Stimulated activated effector memory CD8-positive, alpha-beta T cell treated with anti-CD3 and anti-CD28 coated beads, Interleukin-12 subunit alpha, Interleukin-12 subunit beta, amount 100 ng/mL, for 72 hours (primary cell): ENCODE results near the gene LGALS9B.
"Not testable (repeated sequence)": the region's sequence is repeated elsewhere in the genome, so short reads cannot be mapped to it uniquely, and the experiment has no call there.

Source experiments
- ATAC-seq: fragments of 150-1000 bp; cut with Tn5 transposase; 2 replicates; pipeline ENCODE4 v1.10.0; 2021
- DNase-seq, 2 donors: peaks; one replicate each; pipeline ENCODE4 v3.0.0; 2021 to 2022; ENCODE audit warnings: low spot score in 2 of 2
- H3K27ac Mint-ChIP-seq: one replicate; pipeline ENCODE4 v1.8.0; 2022; ENCODE audit warnings: mild to moderate bottlenecking, mixed read lengths
- H3K36me3 Mint-ChIP-seq: one replicate; pipeline ENCODE4 v1.8.0; 2022; ENCODE audit warnings: mild to moderate bottlenecking, mixed read lengths
- H3K4me1 Mint-ChIP-seq: one replicate; pipeline ENCODE4 v1.8.0; 2022; ENCODE audit warnings: mixed read lengths
- H3K4me3 Mint-ChIP-seq: one replicate; pipeline ENCODE4 v1.8.0; 2022; ENCODE audit warnings: mild to moderate bottlenecking, mixed read lengths
- H3K9me3 Mint-ChIP-seq: one replicate; pipeline ENCODE4 v1.8.0; 2022; ENCODE audit warnings: mixed read lengths

The LGALS9B gene

DNA sequence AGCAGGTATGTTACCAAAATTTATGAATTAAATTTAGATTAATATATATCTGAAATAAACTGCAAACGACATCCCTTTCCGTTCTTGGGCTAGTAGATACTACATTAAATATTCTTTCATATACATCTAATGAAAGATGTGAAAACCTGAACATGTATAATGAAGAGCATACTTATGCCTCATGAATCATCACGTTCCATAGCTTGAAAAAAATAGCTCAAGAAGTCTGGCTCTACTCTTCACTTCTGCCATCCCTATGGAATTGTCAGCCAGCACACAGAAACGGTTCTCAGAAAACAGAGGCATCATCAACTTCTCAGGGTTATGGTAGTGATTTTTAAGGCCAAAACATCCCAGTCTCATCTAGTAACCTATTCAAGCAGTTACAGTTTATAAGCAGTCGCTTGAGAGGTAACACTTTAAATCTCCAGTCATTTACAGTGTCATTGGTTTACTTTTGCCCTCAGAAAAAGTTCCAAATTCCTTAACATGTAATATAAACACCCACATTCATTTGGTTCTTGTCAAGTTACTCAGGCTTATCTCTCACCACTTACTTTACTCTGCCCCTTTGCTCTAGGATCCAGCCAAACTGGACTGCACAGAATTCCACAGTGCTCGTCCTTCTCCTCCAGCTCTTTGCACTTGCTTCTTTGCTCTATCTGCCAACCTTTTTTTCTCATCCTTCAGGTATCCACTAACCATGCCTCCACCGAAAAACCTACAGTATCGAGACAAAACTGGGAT, 66.6 kb downstream of the LGALS9B start:
- H3K4me3 Mint-ChIP-seq, H3K4me1 Mint-ChIP-seq, H3K9me3 Mint-ChIP-seq, ATAC-seq, H3K36me3 Mint-ChIP-seq, H3K27ac Mint-ChIP-seq, DNase-seq: not testable (repeated sequence)
